ENCODE results near the gene JAG1. TPM values are rescaled to one million over a fixed set of nuclear protein-coding genes. Genes with fewer than 3 reads are reported as not detected.
A peak's percentile ranks its signal among the peaks of the same experiment; 100 is the strongest.

JAG1 gene
- total RNA-seq, 1 experiment from 2014 or later: 8.3 TPM

DNA sequence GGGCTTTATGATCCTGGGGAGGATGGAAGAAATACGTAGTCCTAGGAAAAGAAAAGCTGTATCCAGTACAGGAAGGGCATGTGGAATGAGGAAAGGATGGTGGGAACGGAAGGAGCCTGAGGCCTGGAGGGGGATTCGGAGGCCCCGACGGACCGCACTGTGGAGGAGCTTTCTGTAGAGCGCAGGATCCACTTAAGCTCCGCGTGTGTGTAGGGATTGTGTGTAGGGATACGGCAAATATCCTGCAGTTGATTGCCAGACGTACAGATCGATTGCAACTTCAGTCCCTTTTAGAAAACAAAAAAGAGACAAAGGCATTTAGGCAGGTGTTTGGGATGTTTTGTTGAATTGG, 32.6 kb upstream of the JAG1 start:
- H4K20me1 ChIP-seq (ENCODE audit: insufficient read depth, low read depth, low read length): no peaks in the 10 kb centered on the region
- no peaks in the 10 kb centered on the region for H3K9me3 ChIP-seq (ENCODE audit: low read length)
- DNase-seq: no peak
- no peak overlapping the region for H2AFZ ChIP-seq (ENCODE audit: low read length)
- no peaks in the 10 kb centered on the region for H3K36me3 ChIP-seq (ENCODE audit: insufficient read depth, low read length)
- H3K27ac ChIP-seq (ENCODE audit: low read length): no peak overlapping the region
- H3K9me2 ChIP-seq (replicated peaks; ENCODE audit: insufficient read depth, low read length): no peaks in the 10 kb centered on the region
- no peaks in the 10 kb centered on the region for H3K79me2 ChIP-seq (ENCODE audit: low read length)
- H3K4me1 ChIP-seq (ENCODE audit: low read length): no peaks in the 10 kb centered on the region
- H3K27me3 ChIP-seq (ENCODE audit: low read length): no peaks in the 10 kb centered on the region
- H3K4me2 ChIP-seq (ENCODE audit: low read depth, low read length, poor library complexity, severe bottlenecking): no peak overlapping the region
- no peak overlapping the region for H3K4me3 ChIP-seq (ENCODE audit: low read length)
- H3K9ac ChIP-seq (ENCODE audit: low read length): no peak overlapping the region

DNA sequence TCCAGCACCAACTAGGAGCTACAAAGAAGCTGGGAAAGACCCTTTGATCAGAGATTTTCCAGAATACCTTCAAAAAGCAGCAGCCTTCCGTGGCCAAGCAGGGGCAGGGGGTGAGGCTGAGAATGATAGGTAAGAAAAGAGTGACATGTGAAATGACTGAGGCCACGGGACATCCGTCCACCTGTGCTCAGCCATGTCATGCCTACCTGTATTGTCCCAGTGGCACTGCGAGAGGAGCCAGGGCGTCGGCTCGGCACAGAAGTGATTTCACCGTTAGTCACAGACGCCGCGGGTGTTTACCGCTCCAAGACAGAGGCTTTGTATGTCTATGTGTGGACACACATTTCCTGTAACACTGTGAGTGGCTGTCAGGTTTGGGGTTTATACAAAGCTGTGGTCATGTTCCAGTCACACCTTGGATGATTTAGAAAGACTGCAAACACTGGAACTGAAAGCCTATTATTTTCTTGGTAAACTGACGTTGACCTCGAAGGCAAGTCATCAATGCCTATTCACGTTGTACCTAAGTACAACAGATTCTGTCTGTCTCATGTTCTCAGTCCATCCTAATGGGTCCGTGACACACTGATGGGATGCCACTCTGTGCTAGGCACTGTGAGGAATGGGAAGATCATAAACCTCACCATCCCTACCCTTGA, 32.1 kb upstream of the JAG1 start:
- Histone ChIP-seq H4K20me1 (ENCODE audit: insufficient read depth, low read depth, low read length) (no peaks in the 10 kb centered on the region), H3K4me1 (ENCODE audit: low read length) (no peaks in the 10 kb centered on the region), H3K36me3 (ENCODE audit: insufficient read depth, low read length) (no peaks in the 10 kb centered on the region), H3K4me3 (ENCODE audit: low read length) (no peak overlapping the region), H2AFZ (ENCODE audit: low read length) (no peak overlapping the region), H3K9ac (ENCODE audit: low read length) (no peak overlapping the region), H3K9me3 (ENCODE audit: low read length) (no peaks in the 10 kb centered on the region), H3K4me2 (ENCODE audit: low read depth, low read length, poor library complexity, severe bottlenecking) (no peak overlapping the region), H3K27me3 (ENCODE audit: low read length) (no peaks in the 10 kb centered on the region), H3K27ac (ENCODE audit: low read length) (no peak overlapping the region), H3K79me2 (ENCODE audit: low read length) (no peaks in the 10 kb centered on the region), H3K9me2 (replicated peaks; ENCODE audit: insufficient read depth, low read length) (no peaks in the 10 kb centered on the region)
- no peak for DNase-seq

DNA sequence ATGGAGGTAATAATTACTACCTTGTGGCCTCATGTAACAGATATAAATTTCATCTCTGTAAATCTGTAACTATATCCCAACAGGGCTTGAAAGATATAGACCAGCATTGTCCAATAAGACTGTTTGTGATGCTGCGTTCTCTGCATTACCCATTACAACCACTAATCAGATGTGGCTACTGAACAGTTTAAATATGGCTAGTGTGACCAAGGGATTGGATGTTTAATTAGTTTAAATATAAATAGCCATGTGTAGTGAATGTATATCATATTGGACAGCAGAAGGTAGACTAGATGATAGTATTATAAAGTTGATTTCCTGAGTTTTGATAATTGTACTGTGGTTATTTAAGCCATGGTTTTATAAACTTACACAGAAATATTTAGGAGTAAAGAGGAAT, 27.8 kb upstream of the JAG1 start:
- Histone ChIP-seq H3K4me3 (ENCODE audit: low read length) (no peak overlapping the region), H3K9me3 (ENCODE audit: low read length) (no peaks in the 10 kb centered on the region), H3K27me3 (ENCODE audit: low read length) (no peaks in the 10 kb centered on the region), H2AFZ (ENCODE audit: low read length) (no peak overlapping the region), H3K4me1 (ENCODE audit: low read length) (no peaks in the 10 kb centered on the region), H3K79me2 (ENCODE audit: low read length) (no peaks in the 10 kb centered on the region), H3K4me2 (ENCODE audit: low read depth, low read length, poor library complexity, severe bottlenecking) (no peak overlapping the region), H3K9ac (ENCODE audit: low read length) (no peak overlapping the region), H3K9me2 (replicated peaks; ENCODE audit: insufficient read depth, low read length) (no peaks in the 10 kb centered on the region), H3K36me3 (ENCODE audit: insufficient read depth, low read length) (no peaks in the 10 kb centered on the region), H3K27ac (ENCODE audit: low read length) (no peak overlapping the region), H4K20me1 (ENCODE audit: insufficient read depth, low read depth, low read length) (no peaks in the 10 kb centered on the region)
- no peak for DNase-seq

DNA sequence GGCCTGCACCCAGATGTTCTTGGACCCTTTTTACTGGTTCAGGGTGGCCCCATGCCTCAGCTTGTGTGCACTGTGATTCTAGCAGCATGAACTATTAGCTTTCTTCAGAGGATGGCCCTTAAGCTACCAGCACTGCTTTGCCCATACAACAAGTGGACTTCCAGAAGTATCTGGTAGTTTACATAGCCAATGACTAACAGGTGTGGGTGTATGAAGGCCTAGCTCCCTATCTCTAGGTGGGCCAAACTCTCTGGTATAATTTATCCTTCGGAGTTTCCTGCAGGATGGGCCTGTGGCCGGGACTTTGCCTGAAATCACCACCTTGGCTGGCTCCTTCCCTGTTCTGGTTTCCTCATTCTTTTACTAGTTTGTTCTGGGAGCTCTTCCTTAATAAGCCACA, 26.1 kb upstream of the JAG1 start:
- Histone ChIP-seq H3K27ac (ENCODE audit: low read length) (no peak overlapping the region), H3K4me2 (ENCODE audit: low read depth, low read length, poor library complexity, severe bottlenecking) (no peak overlapping the region), H2AFZ (ENCODE audit: low read length) (no peak overlapping the region), H3K36me3 (ENCODE audit: insufficient read depth, low read length) (no peaks in the 10 kb centered on the region), H4K20me1 (ENCODE audit: insufficient read depth, low read depth, low read length) (no peaks in the 10 kb centered on the region), H3K4me3 (ENCODE audit: low read length) (no peak overlapping the region), H3K27me3 (ENCODE audit: low read length) (no peaks in the 10 kb centered on the region), H3K79me2 (ENCODE audit: low read length) (no peaks in the 10 kb centered on the region), H3K9me2 (replicated peaks; ENCODE audit: insufficient read depth, low read length) (no peaks in the 10 kb centered on the region), H3K9me3 (ENCODE audit: low read length) (no peaks in the 10 kb centered on the region), H3K4me1 (ENCODE audit: low read length) (no peaks in the 10 kb centered on the region), H3K9ac (ENCODE audit: low read length) (no peak overlapping the region)
- no peak for DNase-seq

DNA sequence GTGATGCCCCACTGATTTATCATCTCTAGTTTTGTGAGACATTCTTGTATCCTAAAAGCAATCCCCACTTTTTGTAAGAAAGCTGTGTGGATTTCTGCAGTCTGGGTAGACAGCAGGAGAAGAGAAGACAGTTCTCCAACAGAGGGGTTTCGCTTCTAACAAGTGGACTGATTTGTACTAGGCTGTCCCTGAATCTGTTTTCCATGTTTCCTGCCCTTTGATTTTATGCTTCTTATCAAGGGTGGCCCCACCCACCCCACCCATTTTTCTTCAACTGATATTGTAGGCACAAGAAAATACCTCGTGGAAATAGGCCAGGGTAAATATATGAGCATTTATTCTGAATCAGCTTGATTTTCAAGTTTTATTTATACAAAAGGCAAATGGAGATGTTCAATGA, 25.7 kb upstream of the JAG1 start:
- Histone ChIP-seq H3K4me2 (ENCODE audit: low read depth, low read length, poor library complexity, severe bottlenecking) (no peak overlapping the region), H3K4me1 (ENCODE audit: low read length) (no peaks in the 10 kb centered on the region), H4K20me1 (ENCODE audit: insufficient read depth, low read depth, low read length) (no peaks in the 10 kb centered on the region), H3K79me2 (ENCODE audit: low read length) (no peaks in the 10 kb centered on the region), H3K27me3 (ENCODE audit: low read length) (no peaks in the 10 kb centered on the region), H3K36me3 (ENCODE audit: insufficient read depth, low read length) (no peaks in the 10 kb centered on the region), H3K9ac (ENCODE audit: low read length) (no peak overlapping the region), H3K9me3 (ENCODE audit: low read length) (no peaks in the 10 kb centered on the region), H2AFZ (ENCODE audit: low read length) (no peak overlapping the region), H3K4me3 (ENCODE audit: low read length) (no peak overlapping the region), H3K27ac (ENCODE audit: low read length) (no peak overlapping the region), H3K9me2 (replicated peaks; ENCODE audit: insufficient read depth, low read length) (no peaks in the 10 kb centered on the region)
- no peak for DNase-seq

DNA sequence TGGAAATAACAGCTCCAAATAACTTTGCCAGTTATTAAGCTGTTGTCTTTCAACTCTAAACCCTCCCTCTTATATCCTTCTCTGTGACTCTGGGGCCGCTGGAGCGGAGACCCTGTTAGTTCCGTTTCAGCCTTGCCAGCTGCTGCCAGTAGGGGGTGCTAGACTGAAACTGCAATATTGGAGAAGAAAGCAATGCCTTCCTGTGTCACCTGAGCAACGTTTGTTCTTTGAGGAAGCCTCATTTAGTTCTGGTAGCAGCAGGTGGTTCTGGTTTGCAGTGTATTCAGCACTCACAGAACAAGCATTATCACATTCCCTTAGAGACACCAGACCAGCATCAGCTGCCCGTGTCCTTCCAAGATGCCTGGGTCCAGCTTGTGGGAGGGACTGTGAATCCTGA, 22.9 kb upstream of the JAG1 start:
- Histone ChIP-seq H4K20me1 (ENCODE audit: insufficient read depth, low read depth, low read length) (no peaks in the 10 kb centered on the region), H3K27ac (ENCODE audit: low read length) (no peak overlapping the region), H3K9me3 (ENCODE audit: low read length) (no peaks in the 10 kb centered on the region), H3K4me1 (ENCODE audit: low read length) (no peaks in the 10 kb centered on the region), H3K9me2 (replicated peaks; ENCODE audit: insufficient read depth, low read length) (no peaks in the 10 kb centered on the region), H3K27me3 (ENCODE audit: low read length) (no peaks in the 10 kb centered on the region), H3K79me2 (ENCODE audit: low read length) (no peaks in the 10 kb centered on the region), H3K4me2 (ENCODE audit: low read depth, low read length, poor library complexity, severe bottlenecking) (no peak overlapping the region), H3K36me3 (ENCODE audit: insufficient read depth, low read length) (no peaks in the 10 kb centered on the region), H3K9ac (ENCODE audit: low read length) (no peak overlapping the region), H2AFZ (ENCODE audit: low read length) (no peak overlapping the region), H3K4me3 (ENCODE audit: low read length) (no peak overlapping the region)
- DNase-seq: peak; percentile 84

DNA sequence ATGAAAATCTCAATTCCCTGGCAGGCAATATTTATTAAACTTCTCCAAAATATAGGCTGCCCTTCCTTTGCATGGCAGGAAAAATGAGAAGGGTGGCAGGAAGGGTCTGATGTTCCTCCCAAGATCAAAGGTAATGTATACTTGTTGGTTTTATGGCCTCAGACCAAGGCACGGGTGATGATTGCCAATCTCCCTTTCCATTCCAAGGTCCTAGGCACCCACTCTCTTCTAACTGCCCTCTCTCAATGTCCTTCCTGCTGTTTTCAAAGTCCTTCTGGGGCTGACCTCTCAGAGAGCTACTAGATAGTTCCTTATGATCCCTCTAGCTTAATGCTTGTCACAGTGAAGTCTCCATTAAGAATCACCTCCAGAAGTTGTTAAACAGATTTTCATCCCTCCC, 15.6 kb upstream of the JAG1 start:
- Histone ChIP-seq H3K4me2 (ENCODE audit: low read depth, low read length, poor library complexity, severe bottlenecking) (no peak overlapping the region), H3K27ac (ENCODE audit: low read length) (no peak overlapping the region), H3K36me3 (ENCODE audit: insufficient read depth, low read length) (no peaks in the 10 kb centered on the region), H3K9me2 (replicated peaks; ENCODE audit: insufficient read depth, low read length) (no peaks in the 10 kb centered on the region), H3K9me3 (ENCODE audit: low read length) (no peaks in the 10 kb centered on the region), H3K4me3 (ENCODE audit: low read length) (no peak overlapping the region), H4K20me1 (ENCODE audit: insufficient read depth, low read depth, low read length) (no peaks in the 10 kb centered on the region), H3K9ac (ENCODE audit: low read length) (no peak overlapping the region), H3K27me3 (ENCODE audit: low read length) (no peaks in the 10 kb centered on the region), H3K4me1 (ENCODE audit: low read length) (no peaks in the 10 kb centered on the region), H3K79me2 (ENCODE audit: low read length) (no peaks in the 10 kb centered on the region), H2AFZ (ENCODE audit: low read length) (no peak overlapping the region)
- DNase-seq: no peak

DNA sequence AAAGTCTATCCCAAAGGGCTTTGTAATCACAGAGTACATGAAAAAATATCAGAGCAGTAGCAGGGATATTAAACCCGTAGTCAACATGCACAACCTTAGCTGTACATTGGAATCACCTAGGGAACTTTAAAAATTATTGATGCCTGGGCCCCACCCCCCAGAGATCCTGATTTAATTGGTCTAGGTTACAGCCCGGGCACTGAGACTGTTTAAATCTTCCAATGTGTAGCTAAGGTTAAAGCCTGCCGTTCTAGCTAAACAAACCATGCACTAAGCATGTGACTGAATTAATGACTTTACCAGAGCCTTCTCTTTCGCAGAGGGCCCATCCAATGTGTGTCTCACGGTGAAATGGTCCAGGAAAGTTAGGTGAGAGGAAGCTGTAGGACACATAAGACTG, 14.1 kb upstream of the JAG1 start:
- Histone ChIP-seq H3K27ac (ENCODE audit: low read length) (no peak overlapping the region), H3K79me2 (ENCODE audit: low read length) (no peaks in the 10 kb centered on the region), H4K20me1 (ENCODE audit: insufficient read depth, low read depth, low read length) (no peaks in the 10 kb centered on the region), H2AFZ (ENCODE audit: low read length) (no peak overlapping the region), H3K4me1 (ENCODE audit: low read length) (no peaks in the 10 kb centered on the region), H3K9me3 (ENCODE audit: low read length) (no peaks in the 10 kb centered on the region), H3K9ac (ENCODE audit: low read length) (no peak overlapping the region), H3K36me3 (ENCODE audit: insufficient read depth, low read length) (no peaks in the 10 kb centered on the region), H3K27me3 (ENCODE audit: low read length) (no peaks in the 10 kb centered on the region), H3K9me2 (replicated peaks; ENCODE audit: insufficient read depth, low read length) (no peaks in the 10 kb centered on the region), H3K4me3 (ENCODE audit: low read length) (no peak overlapping the region), H3K4me2 (ENCODE audit: low read depth, low read length, poor library complexity, severe bottlenecking) (no peak overlapping the region)
- no peak for DNase-seq
